Esophagus muscularis mucosa (tissue), 4 donors: ENCODE measurements around the gene AKT3. TPM values are rescaled to one million over a fixed set of nuclear protein-coding genes. Genes with fewer than 3 reads are reported as not detected.

Source experiments
- DNase-seq: peaks from one replicate; pipeline ENCODE4 v3.0.0-alpha.2; 2017; ENCODE audit errors: extremely low spot score
- H3K27ac ChIP-seq, 4 donors: fragments of 200-600 bp; sonication (generic); replicated peaks in 1 of 4; 1 replicate in 3 of 4; 2 replicates in 1 of 4; pipeline ENCODE4 v1.5.1; 2016 to 2019; ENCODE audit warnings: mild to moderate bottlenecking in 1 of 4
- H3K27me3 ChIP-seq, 4 donors: fragments of 200-600 bp; sonication (generic); one replicate each; pipeline versions ENCODE4 v1.5.1 to v1.6.0; 2016 to 2019
- H3K36me3 ChIP-seq, 4 donors: fragments of 200-600 bp; sonication (generic); one replicate each; pipeline ENCODE4 v1.5.1; 2016 to 2019
- H3K4me1 ChIP-seq, 4 donors: fragments of 200-600 bp; sonication (generic); one replicate each; pipeline ENCODE4 v1.5.1; 2016 to 2019
- H3K4me3 ChIP-seq, 4 donors: fragments of 200-600 bp; sonication (generic); 1 replicate in 2 of 4; 2 replicates in 2 of 4; pipeline ENCODE4 v1.5.1; 2016 to 2019; ENCODE audit warnings: mild to moderate bottlenecking in 4 of 4, moderate library complexity in 1 of 4
- H3K9me3 ChIP-seq, 4 donors: fragments of 200-600 bp; sonication (generic); 1 replicate in 3 of 4; 2 replicates in 1 of 4; pipeline ENCODE4 v1.5.1; 2016 to 2019
- CTCF ChIP-seq, 3 experiments: fragments of 200-600 bp in 2 of 3; fragments of 450-650 bp in 1 of 3; sonication (generic) in 2 of 3; IDR thresholded peaks; one replicate each; pipeline ENCODE4 v1.5.1; 2017 to 2019; ENCODE audit warnings: antibody characterized with exemption in 3 of 3, mild to moderate bottlenecking in 2 of 3, moderate library complexity in 1 of 3
- EP300 ChIP-seq: sonication (generic); formaldehyde crosslinking; IDR thresholded peaks from one replicate; pipeline ENCODE4 v1.6.1; 2017; ENCODE audit warnings: antibody characterized with exemption
- POLR2A ChIP-seq: fragments of 450-650 bp; IDR thresholded peaks from one replicate; pipeline ENCODE4 v1.6.1; 2017; ENCODE audit warnings: antibody characterized with exemption, moderate library complexity, mild to moderate bottlenecking, low read depth
- POLR2AphosphoS5 ChIP-seq, 2 donors: sonication (generic); formaldehyde crosslinking; IDR thresholded peaks; one replicate each; pipeline ENCODE4 v1.6.1; 2017; ENCODE audit warnings: antibody characterized with exemption in 2 of 2
- WGBS: methylation state at CpG from one replicate; pipeline ENCODE4 v1.1.5; 2018; 5-methylcytosine and 5-hydroxymethylcytosine counted together
- intact Hi-C: fragments of 100-400 bp; cut with DNase I; formaldehyde crosslinking; loops from one replicate; pipeline ENCODE4 v1.15.1; 2023
- total RNA-seq, 4 donors: library from RNA; depleted of rRNA; stranded (reverse); fragments of >200 nt; gene quantifications; one replicate each; pipeline versions ENCODE4 v1.1.0 to v1.2.1, GENCODE V29; 2016

AKT3 gene
- total RNA-seq, 4 donors from 2014 or later, result 63.9 to 104 (median 74.2) TPM

GRCh38 chr1:243710467-243710866, 139.6 kb downstream of the AKT3 start:
- Histone ChIP-seq H3K9me3 (no peaks in the 10 kb centered on the region), H3K27ac (no peak overlapping the region), H3K4me1 (peaks cover 6 to 53% (median 45%) of the 10 kb centered on the region in 4 donors), H3K4me3 (no peak overlapping the region), H3K36me3 (no peaks in the 10 kb centered on the region), H3K27me3 (no peaks in the 10 kb centered on the region)
- intact Hi-C loops, result no loop called here
- TF ChIP-seq POLR2AphosphoS5 (IDR thresholded peaks at IDR 0.05) (no peak), EP300 (no peak), CTCF (IDR thresholded peaks at IDR 0.05) (no peak), POLR2A (no peak)
- DNase-seq, result no peak
- 91% methylated on average over 4 of the region's 4 CpGs for WGBS

- Histone ChIP-seq H3K27me3 (no peaks in the 10 kb centered on the region), H3K4me3 (no peak overlapping the region), H3K36me3 (no peaks in the 10 kb centered on the region), H3K4me1 (peaks cover 0 to 31% (median 22%) of the 10 kb centered on the region in 4 donors), H3K9me3 (no peaks in the 10 kb centered on the region), H3K27ac (no peak overlapping the region)
- intact Hi-C loops, result loop anchor here (5.0 kb wide), 1 partner anchor 144 kb away; the partner anchor contains the start of gene AKT3
- peak in 2 of 3 experiments; percentile 11 to 19 for TF ChIP-seq CTCF (IDR thresholded peaks at IDR 0.05)
- TF ChIP-seq POLR2A, result no peak
- DNase-seq, result no peak
- WGBS, result 88% methylated on average over 3 of the region's 3 CpGs
Observed at GRCh38 chr1:243708210-243708609, 141.8 kb downstream of the AKT3 start.

DNA sequence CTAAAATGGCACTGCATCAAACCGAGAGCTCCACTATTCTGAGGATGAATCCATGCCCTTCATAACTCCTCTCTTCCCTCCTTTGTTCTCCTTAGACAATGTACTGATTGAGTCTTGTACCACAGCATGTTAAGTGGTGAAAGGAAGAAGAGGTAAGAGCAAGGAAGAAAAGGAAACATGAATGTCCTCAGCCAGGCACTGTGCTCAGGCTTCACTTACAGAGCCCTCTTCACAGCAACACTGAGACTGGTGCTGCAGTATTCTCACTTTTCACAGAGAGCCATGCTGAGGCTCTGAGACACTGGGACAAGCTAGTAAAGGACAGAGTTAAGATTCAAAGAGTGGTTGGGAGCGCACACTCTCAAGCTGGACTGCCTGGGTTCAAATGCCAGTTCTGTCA, 143.5 kb downstream of the AKT3 start:
- 95% methylated on average over 2 of the region's 2 CpGs for WGBS
- no peaks in the 10 kb centered on the region for H3K36me3 ChIP-seq
- intact Hi-C loops, result loop anchor here (5.0 kb wide), 1 partner anchor 146 kb away; the partner anchor contains the start of gene AKT3
- TF ChIP-seq CTCF (IDR thresholded peaks at IDR 0.05) (no peak), POLR2AphosphoS5 (IDR thresholded peaks at IDR 0.05) (no peak), EP300 (no peak), POLR2A (no peak)
- no peak for DNase-seq
- H3K4me1 ChIP-seq, result peaks cover 0 to 16% (median 6%) of the 10 kb centered on the region in 4 donors
- H3K27me3 ChIP-seq, result no peaks in the 10 kb centered on the region
- no peak overlapping the region for H3K27ac ChIP-seq
- H3K4me3 ChIP-seq, result no peak overlapping the region
- no peaks in the 10 kb centered on the region for H3K9me3 ChIP-seq

- H3K9me3 ChIP-seq, result no peaks in the 10 kb centered on the region
- 87% methylated on average over 4 of the region's 4 CpGs for WGBS
Observed at GRCh38 chr1:243705585-243705984, 144.5 kb downstream of the AKT3 start.

More at GRCh38 chr1:243705585-243705984, 144.5 kb downstream of the AKT3 start:
- Histone ChIP-seq H3K36me3 (no peaks in the 10 kb centered on the region), H3K27ac (no peak overlapping the region), H3K4me3 (no peak overlapping the region), H3K4me1 (peaks cover 0 to 6% (median under 1%) of the 10 kb centered on the region in 4 donors), H3K27me3 (no peaks in the 10 kb centered on the region)
- no peak for DNase-seq
- TF ChIP-seq EP300, result no peak
- no peak for TF ChIP-seq CTCF (IDR thresholded peaks at IDR 0.05)
- TF ChIP-seq POLR2AphosphoS5 (IDR thresholded peaks at IDR 0.05), result no peak
- no peak for TF ChIP-seq POLR2A
- intact Hi-C loops, result loop anchor here (5.0 kb wide), 1 partner anchor 147 kb away; the partner anchor contains the start of gene AKT3
